HG03097 (cell line): Measurements from ENCODE around the gene LGALS9C.
"Not testable (repeated sequence)": the region's sequence is repeated elsewhere in the genome, so short reads cannot be mapped to it uniquely, and the experiment has no call there.

Source experiments
- ATAC-seq: cut with Tn5 transposase; IDR thresholded peaks from one replicate; pipeline ENCODE4 v1.9.1; 2021; ENCODE audit not compliant: unreplicated experiment, low FRiP score

Gene LGALS9C

DNA sequence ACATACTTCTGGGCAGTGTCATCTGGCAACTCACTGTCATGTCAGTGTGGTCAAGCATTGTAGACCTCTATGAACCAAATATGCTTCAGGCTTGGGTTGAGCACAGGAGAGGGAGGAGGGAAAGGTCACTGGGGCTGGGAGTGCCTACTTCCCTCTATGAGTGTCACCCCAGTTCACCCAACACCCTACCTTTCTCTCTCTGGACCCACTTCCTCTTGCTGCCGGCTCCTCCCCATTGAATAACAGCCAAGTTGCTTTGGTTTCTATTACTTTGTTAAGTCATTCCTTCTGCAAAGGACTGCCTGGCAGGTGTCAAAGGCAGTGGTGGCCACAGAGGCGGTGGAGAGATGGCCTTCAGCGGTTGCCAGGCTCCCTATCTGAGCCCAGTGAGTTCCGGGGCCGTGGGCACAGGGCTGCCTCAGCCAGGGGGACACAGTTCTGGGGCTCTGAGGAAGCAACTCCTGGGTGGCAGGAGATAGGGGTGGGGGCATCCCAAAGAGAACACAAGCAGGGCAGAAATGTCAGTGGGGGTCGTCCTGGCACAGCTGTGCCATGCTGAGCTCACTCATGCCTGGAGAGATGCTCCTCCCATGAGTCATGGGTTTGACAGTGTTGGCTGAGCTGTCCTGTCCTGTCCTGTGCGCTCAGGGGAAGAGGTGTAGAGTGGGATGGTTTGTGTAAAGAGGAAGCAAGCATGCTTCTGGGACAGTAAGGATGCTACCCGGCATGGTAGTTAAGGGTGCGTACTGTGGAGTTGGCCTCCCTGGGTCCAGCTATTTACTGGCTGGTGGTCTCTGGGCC, at the start of gene LGALS9C:
LGALS9C (plus strand) TSS at position 282 of the 801 bp plus-strand sequence; CDS start at position 348, 66 bp downstream.
- ATAC-seq: peak; percentile 59

DNA sequence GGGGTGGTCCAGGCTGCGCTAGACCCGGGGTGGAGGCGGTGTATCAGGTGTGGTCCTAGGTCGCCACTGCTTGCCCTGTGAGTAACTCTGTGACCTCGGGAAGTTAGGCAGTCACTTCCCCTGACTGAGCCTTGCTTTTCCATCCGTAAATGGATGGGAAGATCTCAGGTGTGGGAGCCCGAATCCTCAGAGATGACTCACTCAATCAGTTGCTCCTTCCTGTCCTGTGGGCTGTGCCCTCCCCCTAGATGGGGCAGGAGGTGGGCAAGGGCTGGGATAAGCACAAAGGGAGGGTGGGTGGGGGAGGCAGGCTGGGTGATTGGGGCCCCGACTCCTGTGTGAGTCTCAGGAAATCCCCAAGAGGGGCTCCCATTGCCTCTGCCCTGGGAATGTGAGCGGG, 44.4 kb upstream of the LGALS9C start:
- not testable (repeated sequence) for ATAC-seq

DNA sequence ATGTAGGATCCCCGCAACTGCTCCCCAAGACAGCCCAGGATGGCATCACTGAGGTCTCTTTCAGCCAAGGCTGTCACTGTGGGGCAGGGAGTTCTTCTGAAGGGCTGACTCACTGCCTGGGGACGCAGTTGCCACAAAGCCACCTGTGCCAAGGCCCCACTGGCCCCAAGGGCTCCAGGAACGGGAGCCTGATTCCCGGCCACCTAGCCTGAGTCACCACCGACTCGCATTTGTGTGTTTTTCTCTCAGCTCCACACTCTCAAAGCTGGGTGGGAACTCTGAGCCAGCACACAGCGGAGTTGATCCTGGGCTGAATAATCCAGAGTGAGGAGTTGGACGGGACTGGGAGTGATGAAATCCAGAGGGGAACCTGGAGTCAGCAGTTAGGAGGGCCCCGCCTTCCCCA, 37.1 kb upstream of the LGALS9C start:
- ATAC-seq: not testable (repeated sequence)

DNA sequence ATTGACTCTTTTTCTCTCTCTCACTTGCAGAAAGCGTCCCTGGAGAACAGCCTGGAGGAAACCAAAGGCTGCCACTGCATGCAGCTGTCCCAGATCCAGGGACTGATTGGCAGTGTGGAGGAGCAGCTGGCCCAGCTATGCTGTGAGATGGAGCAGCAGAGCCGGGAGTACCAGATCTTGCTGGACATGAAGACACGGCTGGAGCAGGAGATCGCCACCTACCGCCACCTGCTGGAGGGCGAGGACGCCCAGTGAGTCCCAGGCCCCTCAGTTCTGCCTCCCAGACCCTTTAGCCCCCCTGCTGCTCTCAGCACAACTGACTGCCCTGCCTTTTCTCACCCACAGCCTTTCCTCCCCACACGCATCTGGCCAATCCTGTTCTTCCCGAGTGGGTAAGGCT, 34.5 kb upstream of the LGALS9C start:
- ATAC-seq: not testable (repeated sequence)

DNA sequence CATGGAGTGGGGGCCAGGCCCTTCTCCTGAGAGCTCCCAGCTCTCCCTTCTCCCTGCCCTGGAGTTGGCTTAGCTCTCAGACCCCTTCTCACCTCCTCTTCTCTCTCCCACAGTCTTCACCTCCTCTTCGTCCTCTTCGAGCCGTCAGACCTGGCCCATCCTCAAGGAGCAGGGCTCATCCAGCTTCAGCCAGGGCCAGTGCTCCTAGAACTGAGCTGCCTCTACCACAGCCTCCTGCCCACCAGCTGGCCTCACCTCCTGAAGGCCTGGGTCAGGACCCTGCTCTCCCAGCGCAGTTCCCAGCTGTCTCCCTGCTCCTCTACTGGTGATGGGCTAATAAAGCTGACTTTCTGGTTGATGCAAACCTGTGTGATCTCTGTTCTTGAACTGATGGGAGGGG, 34.1 kb upstream of the LGALS9C start:
- ATAC-seq: not testable (repeated sequence)

DNA sequence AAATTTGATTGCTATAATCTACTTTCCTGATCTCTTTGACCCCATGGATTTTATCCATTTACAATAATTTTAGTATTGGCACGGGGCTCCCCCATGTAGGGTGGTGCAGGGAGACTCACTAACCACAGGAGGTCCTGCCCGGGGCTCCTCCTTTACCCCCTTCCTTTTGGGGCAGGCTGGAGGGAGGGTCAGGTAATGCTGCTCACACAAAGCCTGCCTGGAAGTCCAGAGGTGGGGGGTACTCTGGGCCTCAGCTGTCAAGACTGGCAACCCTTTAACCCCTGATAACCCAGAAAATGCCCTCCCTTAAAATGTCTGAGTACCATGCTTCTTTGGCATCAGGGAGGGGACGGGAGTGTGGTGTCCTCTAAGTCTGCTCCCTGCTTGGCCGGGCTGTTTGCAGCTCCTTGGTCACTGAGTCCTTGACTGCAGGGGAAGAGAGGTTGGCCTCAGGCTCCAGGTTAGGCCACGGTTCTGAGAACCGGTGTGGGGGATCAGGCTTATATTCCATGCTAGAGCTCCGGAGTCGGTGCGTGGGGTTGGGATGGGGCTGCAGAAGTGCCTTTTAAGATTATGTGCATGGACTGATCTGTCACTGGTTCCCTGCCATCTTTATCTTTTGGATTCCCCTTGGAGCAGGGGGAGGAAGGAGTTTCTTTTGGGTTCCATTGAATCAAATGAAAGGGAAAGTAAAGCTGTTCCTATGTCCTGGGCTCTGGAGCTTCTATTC, 28.9 kb upstream of the LGALS9C start:
- ATAC-seq: not testable (repeated sequence)

DNA sequence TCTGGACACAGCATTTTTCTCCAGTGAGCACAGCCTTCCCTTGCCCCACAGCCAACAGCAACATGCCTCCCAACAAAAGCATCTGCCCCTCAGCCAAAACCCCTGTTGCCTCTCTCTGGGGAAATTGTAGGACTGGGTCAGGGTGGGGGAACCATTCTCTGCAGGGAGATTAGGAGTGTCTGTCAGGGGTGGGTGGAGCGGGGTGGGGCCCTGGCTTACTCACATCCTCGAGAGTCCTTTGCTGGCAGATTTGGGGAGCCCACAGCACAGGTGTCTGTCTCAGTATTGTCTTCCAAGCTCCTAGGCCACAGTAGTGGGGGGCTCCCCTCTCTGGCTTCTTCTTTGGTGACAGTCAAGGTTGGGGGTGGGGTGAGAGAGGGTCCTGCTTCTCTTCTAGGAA, 28.3 kb upstream of the LGALS9C start:
- ATAC-seq: not testable (repeated sequence)

DNA sequence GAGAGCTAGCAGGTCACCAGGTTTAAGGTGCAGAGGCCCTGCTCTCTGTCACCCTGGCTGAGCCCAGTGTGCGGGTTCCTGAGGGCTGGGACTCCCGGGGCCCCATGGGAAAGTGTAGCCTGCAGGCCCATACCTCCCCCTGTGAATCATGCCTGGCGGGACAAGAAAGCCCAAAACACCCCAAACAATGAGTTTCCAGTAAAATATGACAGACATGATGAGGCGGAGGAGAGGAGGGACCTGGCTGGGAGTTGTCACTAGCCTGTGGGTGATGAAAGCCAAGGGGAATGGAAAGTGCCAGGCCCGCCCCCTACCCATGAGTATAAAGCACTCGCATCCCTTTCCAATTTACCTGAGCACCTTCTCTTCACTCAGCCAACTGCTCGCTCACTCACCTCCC, 26.8 kb upstream of the LGALS9C start:
- not testable (repeated sequence) for ATAC-seq

DNA sequence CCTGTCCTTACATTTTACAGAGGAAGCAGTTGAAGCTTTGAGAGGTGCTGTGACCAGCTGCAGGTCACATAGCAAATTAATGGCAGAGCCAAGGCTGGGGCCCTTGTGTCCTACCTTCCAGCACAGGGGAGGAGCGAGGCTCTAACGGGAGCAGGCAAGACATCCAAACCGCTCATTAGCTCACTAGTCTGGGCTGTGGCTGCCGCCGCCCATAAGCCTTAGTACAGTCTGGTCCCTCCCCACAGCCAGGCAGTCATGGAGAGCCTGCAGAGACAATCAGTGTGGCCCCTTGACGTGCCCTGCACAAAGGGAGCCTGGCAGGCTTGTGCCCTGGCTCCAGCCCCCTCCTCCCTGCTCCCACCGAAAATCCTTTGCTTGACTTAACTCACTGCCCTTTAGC, 25.6 kb upstream of the LGALS9C start:
- ATAC-seq: not testable (repeated sequence)

DNA sequence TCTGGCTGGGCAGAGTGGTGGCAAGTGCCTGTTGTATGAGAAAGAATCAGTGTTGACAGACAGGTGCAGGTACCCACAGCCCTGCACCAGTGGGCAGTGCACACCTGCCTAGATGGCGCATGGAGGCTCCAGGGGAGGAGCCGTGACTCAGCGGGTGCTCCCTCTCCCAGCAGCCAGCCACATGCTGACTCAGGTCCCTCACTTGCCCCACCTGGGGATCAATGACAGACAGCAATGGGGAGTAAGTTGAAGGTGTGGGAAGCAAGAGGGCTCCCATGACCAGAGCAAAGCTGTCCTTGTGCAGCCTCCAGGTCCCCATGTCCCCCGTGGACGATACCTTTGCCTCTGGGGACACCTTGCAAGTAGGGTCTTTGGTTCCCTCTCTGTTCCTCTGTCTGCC, 24.6 kb upstream of the LGALS9C start:
- not testable (repeated sequence) for ATAC-seq

DNA sequence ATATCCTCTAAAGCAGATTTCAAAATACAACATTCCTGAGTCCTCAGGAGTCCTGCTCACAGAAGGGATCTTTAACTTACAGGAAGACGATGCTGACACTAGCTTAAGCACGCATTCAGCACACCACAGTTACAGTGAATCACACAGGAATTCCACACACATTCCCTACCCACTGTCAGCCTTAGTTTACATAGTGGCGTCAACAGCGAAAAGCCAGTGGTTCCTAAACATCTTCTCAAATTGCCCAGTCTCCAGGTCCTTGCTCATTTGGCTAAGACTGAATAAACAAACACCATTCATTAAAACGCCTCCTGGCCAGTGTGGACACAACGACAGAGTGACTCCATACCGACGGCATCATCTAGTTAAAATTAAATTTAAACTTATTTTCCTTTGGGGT, 17.6 kb upstream of the LGALS9C start:
- ATAC-seq: not testable (repeated sequence)

DNA sequence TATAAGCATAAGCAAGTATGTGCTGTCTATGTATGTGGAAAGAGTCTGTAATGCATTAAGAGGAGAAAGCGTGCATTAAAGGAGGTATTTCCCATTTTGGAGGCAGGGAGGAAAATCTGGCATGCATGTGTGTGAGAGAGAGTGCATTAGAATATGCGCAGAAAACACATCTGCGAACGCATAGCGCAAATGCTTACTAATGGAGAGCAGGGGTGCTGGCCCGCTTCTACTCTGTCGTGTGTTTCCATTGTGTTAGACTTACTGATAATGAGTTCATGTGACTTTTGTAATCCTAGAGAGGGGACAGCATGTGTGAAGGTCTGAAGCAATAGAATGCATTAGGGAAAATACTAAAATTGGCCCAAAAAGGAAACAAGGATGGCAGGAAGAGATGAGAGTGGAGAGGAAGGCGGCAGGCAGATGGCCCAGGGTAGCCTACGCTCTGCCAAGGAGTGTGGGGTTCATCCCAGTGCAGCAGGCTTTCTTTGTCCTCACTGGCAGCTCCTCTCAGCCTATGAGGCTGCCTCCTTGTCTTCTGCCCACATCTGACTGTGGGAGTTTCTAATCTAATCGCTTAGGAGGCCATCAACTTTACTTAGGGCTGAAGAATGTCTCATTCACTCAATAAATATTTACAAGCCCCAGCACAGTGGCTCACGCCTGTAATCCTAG, 12.6 kb upstream of the LGALS9C start:
- not testable (repeated sequence) for ATAC-seq

DNA sequence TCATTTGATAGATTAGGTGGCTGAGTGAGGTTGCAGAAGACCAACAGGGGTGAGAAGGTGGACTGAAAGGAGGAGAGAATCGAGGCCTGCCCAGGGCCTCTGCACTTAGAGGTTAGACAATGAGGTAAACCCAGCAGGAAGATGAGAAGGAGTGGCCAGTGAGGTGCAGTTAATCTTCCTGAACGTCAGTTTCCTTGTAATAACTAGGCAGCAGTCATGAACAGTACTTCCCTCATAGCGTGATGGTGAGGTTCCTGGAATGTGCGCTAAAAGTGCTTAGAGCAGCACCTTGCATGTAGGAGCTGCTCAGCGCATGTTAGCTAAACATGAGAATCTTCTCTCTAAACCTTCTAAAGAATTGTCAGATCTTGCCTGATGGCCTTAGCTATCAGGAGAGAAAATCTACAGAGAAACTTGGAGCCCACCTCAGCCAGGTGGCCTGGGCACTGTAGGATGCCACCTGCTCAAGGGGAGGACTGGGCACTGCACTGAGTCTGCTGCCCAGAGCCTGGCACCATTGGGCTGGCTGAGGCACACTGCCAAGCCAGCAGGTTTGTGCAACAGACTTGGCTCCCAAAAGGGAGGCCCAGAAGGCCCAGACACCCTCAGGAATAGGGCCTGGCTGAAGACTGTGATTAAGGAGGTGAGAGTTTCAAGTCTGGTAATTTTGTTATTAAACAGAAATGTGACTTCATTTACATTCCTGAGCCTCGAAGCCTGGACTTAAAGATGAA, 10.2 kb upstream of the LGALS9C start:
- ATAC-seq: not testable (repeated sequence)

DNA sequence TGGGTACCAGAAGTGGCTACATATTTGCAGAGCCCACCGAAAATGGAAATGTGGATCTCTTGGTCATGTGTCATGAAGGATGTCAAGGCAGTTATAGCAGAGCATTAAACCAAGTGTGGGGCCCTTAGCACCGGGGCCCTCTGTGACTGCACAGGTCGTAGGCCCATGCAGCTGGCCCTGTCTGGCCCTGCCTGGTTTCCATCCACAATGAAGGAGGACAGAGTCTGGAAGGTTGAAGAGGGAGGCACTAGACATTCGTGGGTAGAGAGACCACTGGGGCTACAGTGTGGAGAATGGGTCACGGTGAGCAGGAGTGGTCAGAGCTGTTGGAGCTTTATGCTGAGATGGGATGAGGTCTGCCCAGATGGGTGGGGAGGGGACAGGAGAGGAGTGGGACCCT, 9.6 kb upstream of the LGALS9C start:
- not testable (repeated sequence) for ATAC-seq

DNA sequence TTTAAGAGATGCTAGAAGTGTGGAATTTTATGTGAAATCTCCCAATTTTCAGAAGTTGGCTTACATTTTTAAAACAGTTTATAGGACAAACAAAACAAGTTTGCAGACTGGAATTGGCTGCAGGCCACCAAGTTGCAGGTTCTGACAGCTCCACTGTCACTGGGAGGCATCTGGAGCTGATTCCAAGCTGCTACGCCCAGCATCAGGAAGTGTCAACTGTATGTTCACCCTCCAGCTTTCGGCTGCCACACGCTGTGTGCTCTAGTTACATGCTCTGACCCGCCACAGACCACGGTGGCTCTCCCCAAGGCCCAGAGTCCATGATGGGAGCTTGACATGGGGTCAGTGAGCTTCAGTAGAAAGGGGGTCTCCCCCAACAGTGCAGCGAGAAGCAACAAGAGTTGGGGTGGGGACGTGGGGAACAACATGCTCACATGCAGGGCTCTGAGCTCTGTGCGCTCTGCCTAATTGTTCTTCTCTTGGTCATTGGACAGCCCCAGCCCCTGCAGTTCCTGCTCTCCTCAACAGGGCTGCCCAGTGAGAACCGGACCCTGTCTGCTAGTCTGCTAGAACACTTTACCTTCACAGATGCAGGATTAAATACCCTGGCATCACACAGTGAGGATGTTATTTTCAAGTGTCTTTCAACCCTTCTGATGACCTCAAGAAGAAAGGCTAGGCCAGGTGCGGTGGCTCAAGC, 8.0 kb upstream of the LGALS9C start:
- not testable (repeated sequence) for ATAC-seq

DNA sequence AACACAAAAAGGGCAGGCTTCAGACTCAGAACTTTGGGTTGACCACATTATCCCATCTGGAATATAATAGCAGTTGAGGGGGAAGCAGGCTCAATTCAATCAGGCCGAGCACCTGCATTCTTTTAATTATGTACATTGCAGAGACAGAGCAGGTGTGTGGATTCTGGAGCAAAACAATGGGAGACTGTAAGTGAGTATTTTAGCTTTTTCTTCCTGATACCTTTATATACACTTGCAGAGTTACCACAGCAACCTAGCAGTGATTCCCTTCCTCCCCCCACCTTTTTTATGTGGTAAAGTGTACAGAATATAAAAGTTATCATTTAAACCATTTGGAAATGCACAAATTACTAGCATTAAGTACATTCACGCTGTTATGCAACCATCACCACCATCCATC, 6.8 kb upstream of the LGALS9C start:
- not testable (repeated sequence) for ATAC-seq

DNA sequence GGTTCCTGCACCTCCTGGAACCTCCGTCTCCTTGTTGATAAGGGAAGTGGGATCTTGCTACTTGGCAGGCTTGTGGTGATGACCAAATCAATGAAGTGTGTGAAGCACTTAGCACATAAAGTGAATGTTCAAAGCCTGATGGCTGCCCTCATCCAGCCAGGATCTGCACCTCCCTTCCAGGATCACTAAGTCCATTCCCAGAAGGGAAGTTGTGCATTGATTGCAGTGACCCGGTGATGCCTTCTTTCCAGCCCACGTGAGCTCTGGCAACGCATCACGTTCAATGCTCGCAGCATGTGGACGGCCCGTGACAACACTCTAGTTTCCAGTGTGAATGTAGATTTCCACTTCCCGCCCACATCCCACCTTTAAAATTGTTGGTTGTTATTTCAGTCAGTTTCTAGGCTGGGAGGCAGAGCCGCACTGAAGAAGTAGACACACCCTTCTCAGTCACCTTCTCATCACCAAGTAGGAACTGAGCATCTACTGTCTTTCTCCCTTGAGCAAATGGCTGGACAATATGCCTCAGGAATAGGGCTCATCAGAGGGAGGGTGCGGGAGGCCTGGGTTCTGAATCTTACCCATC, 6.2 kb upstream of the LGALS9C start:
- not testable (repeated sequence) for ATAC-seq

DNA sequence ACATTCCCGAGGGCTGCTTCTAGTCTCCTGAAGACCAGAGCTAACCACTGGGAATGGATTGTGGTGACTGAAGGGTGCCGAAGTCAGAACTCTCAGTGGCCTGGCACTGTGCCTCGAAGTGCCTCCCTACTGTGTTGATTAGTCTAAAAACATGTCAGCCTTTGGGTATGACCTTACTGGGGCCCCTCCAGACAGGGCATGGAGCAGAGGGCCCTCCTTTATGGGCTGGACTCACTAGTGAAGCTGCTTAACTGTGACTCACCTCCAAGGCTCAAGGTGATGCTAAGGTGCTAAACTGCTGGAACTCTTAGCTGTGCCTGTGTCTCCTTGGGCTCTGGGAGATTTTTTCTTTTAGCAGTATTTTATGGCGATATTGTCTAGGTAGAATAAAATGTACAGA, 2.6 kb upstream of the LGALS9C start:
- not testable (repeated sequence) for ATAC-seq

DNA sequence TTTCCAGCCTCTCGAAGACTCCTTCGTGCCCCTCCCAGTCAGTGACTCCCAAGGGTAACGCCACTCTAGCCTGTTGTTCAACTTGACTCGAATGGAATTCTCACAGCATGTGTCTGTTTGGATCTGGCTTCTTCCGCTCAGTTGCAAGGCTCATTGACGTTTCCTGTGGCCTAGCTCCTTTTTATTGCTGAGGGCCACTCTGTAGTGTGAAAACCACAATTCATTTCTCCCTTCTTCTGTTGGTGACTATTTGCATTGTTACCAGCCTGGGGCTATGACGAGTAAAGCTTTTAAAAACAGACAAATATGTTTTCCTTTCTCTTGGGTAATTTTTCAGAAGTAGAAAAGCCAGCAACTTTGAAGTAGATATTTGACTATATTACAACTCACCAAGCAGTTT, 1.8 kb upstream of the LGALS9C start:
- ATAC-seq: not testable (repeated sequence)
